ENCODE measurements around the gene DAAM2.

GRCh38 chr6:39778581-39779255 lies 13.5 kb upstream of the DAAM2 start:
- TF ChIP-seq POLR2A (IDR thresholded peaks at IDR 0.05; ENCODE audit: low read length) (no peak), GATA1 (IDR thresholded peaks at IDR 0.05; ENCODE audit: low read depth, low read length) (no peak)
